Prostate gland (tissue), 2 donors: Measurements from ENCODE around the gene GGN. TPM values are rescaled to one million over a fixed set of nuclear protein-coding genes. Genes with fewer than 3 reads are reported as not detected.
"Not testable (repeated sequence)": the region's sequence is repeated elsewhere in the genome, so short reads cannot be mapped to it uniquely, and the experiment has no call there.

ENCODE experiments used
- DNase-seq: peaks from one replicate; pipeline ENCODE4 v3.0.0-alpha.2; 2019; ENCODE audit warnings: low spot score
- H3K27ac ChIP-seq, 2 donors: fragments of 200-600 bp; sonication (generic); 2 replicates each; pipeline ENCODE4 v1.5.1; 2017 to 2019
- H3K27me3 ChIP-seq: fragments of 200-600 bp; sonication (generic); replicated peaks from 2 replicates; pipeline ENCODE4 v1.5.1; 2019; ENCODE audit not compliant: insufficient read depth
- H3K36me3 ChIP-seq, 2 donors: fragments of 200-600 bp; sonication (generic); 1 replicate in 1 of 2; 2 replicates in 1 of 2; pipeline versions ENCODE4 v1.5.1 to v1.8.1; 2017 to 2019
- H3K4me1 ChIP-seq: fragments of 200-600 bp; sonication (generic); replicated peaks from 2 replicates; pipeline ENCODE4 v1.5.1; 2019
- H3K4me3 ChIP-seq, 2 donors: fragments of 200-600 bp; sonication (generic); 2 replicates each; pipeline ENCODE4 v1.5.1; 2017 to 2019
- H3K9me3 ChIP-seq: fragments of 200-600 bp; sonication (generic); 2 replicates; pipeline ENCODE4 v1.5.1; 2017
- CTCF ChIP-seq, 4 experiments: fragments of 200-600 bp in 2 of 4; fragments of 450-650 bp in 2 of 4; sonication (generic) in 2 of 4; IDR thresholded peaks; 1 replicate in 3 of 4; 2 replicates in 1 of 4; pipeline ENCODE4 v1.5.1; 2016 to 2019; ENCODE audit warnings: antibody characterized with exemption in 4 of 4, mild to moderate bottlenecking in 2 of 4, moderate library complexity in 2 of 4
- POLR2A ChIP-seq: fragments of 450-650 bp; IDR thresholded peaks from one replicate; pipeline ENCODE4 v1.6.1; 2016; ENCODE audit warnings: antibody characterized with exemption, mild to moderate bottlenecking
- POLR2AphosphoS5 ChIP-seq: sonication (generic); formaldehyde crosslinking; IDR thresholded peaks from one replicate; pipeline ENCODE4 v1.6.1; 2017; ENCODE audit warnings: antibody characterized with exemption
- WGBS: methylation state at CpG from one replicate; pipeline ENCODE4 v1.1.5; 2018; 5-methylcytosine and 5-hydroxymethylcytosine counted together
- intact Hi-C: fragments of 100-400 bp; cut with DNase I; formaldehyde crosslinking; loops from one replicate; pipeline ENCODE4 v1.14.2; 2022
- total RNA-seq, 2 donors: library from RNA; depleted of rRNA; stranded (reverse); fragments of >200 nt; gene quantifications; one replicate each; pipeline ENCODE4 v1.1.0, GENCODE V29; 2016

The GGN gene
- total RNA-seq, 2 donors from 2014 or later = 0.27 to 7.4 TPM

- Histone ChIP-seq H3K4me3 (no peak overlapping the region), H3K27me3 (peaks cover 18% of the 10 kb centered on the region), H3K27ac (no peak overlapping the region), H3K4me1 (no peaks in the 10 kb centered on the region), H3K36me3 (no peaks in the 10 kb centered on the region), H3K9me3 (no peaks in the 10 kb centered on the region)
- 71% methylated on average over 7 of the region's 7 CpGs for WGBS
- no peak for DNase-seq
- TF ChIP-seq POLR2AphosphoS5 (no peak), CTCF (IDR thresholded peaks at IDR 0.05) (no peak), POLR2A (no peak)
- intact Hi-C loops = no loop called here
Observed at GRCh38 chr19:38430931-38431330, 43.1 kb upstream of the GGN start.

GRCh38 chr19:38429811-38430156 is 42.0 kb upstream of the GGN start:
- no peaks in the 10 kb centered on the region for H3K36me3 ChIP-seq
- no peak for DNase-seq
- intact Hi-C loops = no loop called here
- H3K4me3 ChIP-seq = no peak overlapping the region
- no peaks in the 10 kb centered on the region for H3K4me1 ChIP-seq
- TF ChIP-seq POLR2AphosphoS5 (no peak), CTCF (IDR thresholded peaks at IDR 0.05) (no peak), POLR2A (no peak)
- H3K27ac ChIP-seq = no peak overlapping the region
- peaks cover 9% of the 10 kb centered on the region for H3K27me3 ChIP-seq
- no peaks in the 10 kb centered on the region for H3K9me3 ChIP-seq
- WGBS = 84% methylated on average over 2 of the region's 2 CpGs

- intact Hi-C loops = no loop called here
- H3K4me3 ChIP-seq = no peak overlapping the region
- H3K4me1 ChIP-seq = no peaks in the 10 kb centered on the region
- 52% methylated on average over 14 of the region's 14 CpGs for WGBS
- H3K27me3 ChIP-seq = peaks cover 6% of the 10 kb centered on the region
- H3K9me3 ChIP-seq = no peaks in the 10 kb centered on the region
- H3K36me3 ChIP-seq = no peaks in the 10 kb centered on the region
- H3K27ac ChIP-seq = no peak overlapping the region
- no peak for DNase-seq
- TF ChIP-seq POLR2A (no peak), CTCF (IDR thresholded peaks at IDR 0.05) (no peak), POLR2AphosphoS5 (no peak)
Observed at GRCh38 chr19:38429055-38429810, 41.4 kb upstream of the GGN start.

- DNase-seq, H3K36me3 ChIP-seq, H3K9me3 ChIP-seq, H3K4me1 ChIP-seq, intact Hi-C loops, H3K27me3 ChIP-seq, H3K4me3 ChIP-seq, H3K27ac ChIP-seq: not testable (repeated sequence)
- WGBS = 65% methylated on average over 16 of the region's 17 CpGs
Observed at GRCh38 chr19:38427035-38427677, 39.3 kb upstream of the GGN start.

GRCh38 chr19:38425810-38426466 is 38.1 kb upstream of the GGN start, which contains the start of gene RASGRP4:
TSS of gene RASGRP4 (minus strand) at chr19:38426219. CDS start at chr19:38426091, 128 bp downstream.
- no peak within 1 kb of the TSS for H3K4me3 ChIP-seq
- intact Hi-C loops = no loop called here
- H3K9me3 ChIP-seq = no peaks in the 10 kb centered on the region
- 17% methylated on average over 20 of the region's 20 CpGs for WGBS
- no peaks in the 10 kb centered on the region for H3K4me1 ChIP-seq
- H3K36me3 ChIP-seq = no peaks in the 10 kb centered on the region
- no peaks in the 10 kb centered on the region for H3K27me3 ChIP-seq
- TF ChIP-seq CTCF (IDR thresholded peaks at IDR 0.05) (no peak), POLR2A (no peak), POLR2AphosphoS5 (no peak)
- H3K27ac ChIP-seq = no peak within 1 kb of the TSS
- no peak for DNase-seq
